GM08714 (cell line): ENCODE data around the gene TMEM186.
"Not testable (repeated sequence)": the region's sequence is repeated elsewhere in the genome, so short reads cannot be mapped to it uniquely, and the experiment has no call there.

Experiments used
- H3K4me3 ChIP-seq: fragments of 200-500 bp; sonication (Bioruptor generic); 2 replicates; pipeline ENCODE4 v1.5.1; 2014; ENCODE audit warnings: mild to moderate bottlenecking, low read length, inconsistent platforms
- ZNF274 ChIP-seq: IDR thresholded peaks from 2 replicates; pipeline ENCODE4 v1.6.1; 2012; ENCODE audit warnings: mild to moderate bottlenecking, low read depth, low read length

Gene TMEM186

GRCh38 chr16:8822403-8822802 is 25.0 kb upstream of the TMEM186 start:
- TF ChIP-seq ZNF274, result no peak
- no peak overlapping the region for H3K4me3 ChIP-seq

GRCh38 chr16:8819411-8820034 is 22.1 kb upstream of the TMEM186 start:
- no peak for TF ChIP-seq ZNF274
- H3K4me3 ChIP-seq, result no peak overlapping the region

DNA sequence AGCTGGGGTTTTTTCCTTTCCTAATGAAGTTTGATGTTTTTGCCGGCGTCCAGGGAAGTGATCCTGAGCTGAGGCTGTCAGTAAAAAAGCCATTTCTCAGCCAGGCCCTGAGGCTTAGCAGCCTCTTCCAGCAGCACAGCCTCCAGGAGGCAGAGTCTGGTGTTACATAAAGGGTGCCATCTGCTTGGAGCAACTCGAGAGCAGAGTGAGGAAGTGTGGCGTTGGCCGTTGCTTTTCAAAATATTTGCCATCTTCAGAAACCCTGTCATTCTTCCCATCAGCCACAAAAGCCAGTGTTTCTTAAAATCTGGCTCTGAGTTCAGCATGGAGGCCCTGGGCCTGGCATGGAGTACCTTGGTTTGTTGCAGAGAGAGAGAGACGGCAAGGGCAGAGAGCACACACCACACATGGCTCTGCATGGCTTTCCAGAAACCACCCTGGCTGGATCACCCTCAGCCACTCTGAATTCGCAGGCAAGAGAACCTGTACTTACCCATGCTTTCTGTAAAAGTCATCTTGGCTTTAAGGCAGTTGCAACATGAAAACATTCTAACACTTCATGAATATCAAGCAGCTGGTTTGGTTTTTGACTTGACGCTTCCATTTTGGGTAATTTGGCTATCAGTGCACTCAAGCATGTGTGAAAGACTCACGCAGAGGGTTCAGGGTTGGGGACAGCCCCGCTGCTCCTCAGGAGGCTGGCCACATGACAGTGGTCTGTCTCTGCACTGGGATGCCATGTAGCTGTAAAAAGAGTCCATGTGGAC is 21.2 kb upstream of the TMEM186 start:
- no peak for TF ChIP-seq ZNF274
- no peak overlapping the region for H3K4me3 ChIP-seq

GRCh38 chr16:8816967-8817655 is 19.7 kb upstream of the TMEM186 start:
- no peak for TF ChIP-seq ZNF274
- no peak overlapping the region for H3K4me3 ChIP-seq

DNA sequence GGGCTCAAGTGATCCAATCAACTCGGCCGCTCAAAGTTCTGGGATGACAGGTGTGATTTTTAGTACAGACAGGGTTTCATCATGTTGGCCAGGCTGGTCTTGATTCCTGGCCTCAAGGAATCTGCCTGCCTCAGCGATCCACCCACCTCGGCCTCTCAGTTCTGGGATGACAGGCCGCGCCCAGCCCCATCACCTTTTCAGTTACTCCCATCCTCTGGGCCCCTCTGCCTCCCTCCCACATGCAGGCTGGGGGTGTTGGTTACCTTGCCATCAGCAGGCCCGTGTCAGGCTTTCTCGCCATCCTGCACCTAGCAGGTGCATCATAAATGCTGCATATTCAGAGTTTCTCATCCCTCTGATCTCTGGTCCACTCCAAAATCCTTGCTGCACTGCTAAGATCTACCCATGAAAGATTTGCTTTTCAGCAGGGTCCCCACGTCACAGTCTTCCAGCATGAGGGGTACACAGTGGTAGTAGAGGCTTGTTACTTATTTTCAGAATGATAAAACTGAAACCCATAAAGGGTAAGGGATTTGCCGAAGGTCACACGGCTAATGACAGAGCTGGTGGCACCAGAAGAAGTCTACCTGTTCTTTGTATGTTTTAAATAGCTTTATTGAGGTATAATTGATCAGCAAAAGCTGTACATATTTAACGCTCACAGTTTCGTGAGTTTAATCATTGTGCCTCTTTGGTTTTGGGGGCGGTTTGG is 16.8 kb upstream of the TMEM186 start:
- H3K4me3 ChIP-seq, result no peak overlapping the region
- no peak for TF ChIP-seq ZNF274

GRCh38 chr16:8812162-8812843 is 14.9 kb upstream of the TMEM186 start:
- TF ChIP-seq ZNF274, result no peak
- H3K4me3 ChIP-seq, result no peak overlapping the region

GRCh38 chr16:8808613-8809353 is 11.3 kb upstream of the TMEM186 start:
- no peak for TF ChIP-seq ZNF274
- no peak overlapping the region for H3K4me3 ChIP-seq

DNA sequence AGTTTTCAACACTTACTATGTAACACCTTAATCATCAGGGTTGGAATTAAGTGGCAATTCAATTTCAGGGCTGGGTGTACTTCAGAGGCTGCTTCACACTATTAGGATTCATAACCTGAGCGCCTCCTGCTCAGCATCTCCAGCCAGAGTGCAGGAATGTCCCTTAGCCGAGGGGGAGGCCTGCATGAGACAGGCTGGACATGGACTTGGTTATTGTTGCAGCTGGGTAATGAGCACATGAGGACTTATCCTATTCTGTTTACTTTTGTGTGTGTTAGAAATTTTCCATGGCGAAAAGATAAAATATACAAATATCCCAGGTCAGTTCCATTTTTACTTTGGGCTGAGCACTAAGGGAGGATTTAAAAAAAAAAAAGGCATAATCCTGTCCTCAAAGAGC is 10.6 kb upstream of the TMEM186 start:
- H3K4me3 ChIP-seq, result no peak overlapping the region
- no peak for TF ChIP-seq ZNF274

- no peak for TF ChIP-seq ZNF274
- H3K4me3 ChIP-seq, result no peak overlapping the region
Observed at GRCh38 chr16:8807189-8807588, 9.8 kb upstream of the TMEM186 start.

GRCh38 chr16:8806272-8806983 is 9.0 kb upstream of the TMEM186 start:
- TF ChIP-seq ZNF274, result no peak
- no peak overlapping the region for H3K4me3 ChIP-seq

- TF ChIP-seq ZNF274, result no peak
- H3K4me3 ChIP-seq, result no peak overlapping the region
Observed at GRCh38 chr16:8804313-8804712, 6.9 kb upstream of the TMEM186 start.

GRCh38 chr16:8803733-8804132 is 6.3 kb upstream of the TMEM186 start:
- H3K4me3 ChIP-seq, result not testable (repeated sequence)

DNA sequence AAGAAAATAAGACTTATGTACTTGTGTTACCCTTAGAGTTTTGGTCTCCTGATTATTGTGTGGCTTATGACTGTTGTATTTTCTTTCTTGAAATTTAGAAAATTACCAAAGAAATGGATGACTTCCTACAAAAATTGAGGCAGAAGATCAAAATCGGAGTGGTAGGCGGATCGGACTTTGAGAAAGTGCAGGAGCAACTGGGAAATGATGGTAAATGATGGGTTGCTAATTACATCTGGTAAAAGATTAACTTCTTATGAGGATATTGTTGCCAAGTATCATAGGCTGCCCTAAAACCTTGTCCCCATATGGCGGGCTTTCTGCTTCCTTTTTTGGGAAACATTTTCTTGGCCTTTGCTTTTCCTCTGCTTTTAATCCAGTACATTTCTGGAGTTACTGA is 4.3 kb upstream of the TMEM186 start:
- no peak overlapping the region for H3K4me3 ChIP-seq
- TF ChIP-seq ZNF274, result no peak
